GM12872 (cell line): Measurements from ENCODE around the gene CCDC51.
A peak's percentile ranks its signal among the peaks of the same experiment; 100 is the strongest.

ENCODE experiments used
- TF ChIP-seq, protein P1 (sequence below): IDR thresholded peaks from 3 replicates; pipeline ENCODE4 v1.5.1; 2011; ENCODE audit warnings: low read depth, mild to moderate bottlenecking, low read length, moderate library complexity; ENCODE audit not compliant: insufficient read depth

Gene CCDC51

DNA sequence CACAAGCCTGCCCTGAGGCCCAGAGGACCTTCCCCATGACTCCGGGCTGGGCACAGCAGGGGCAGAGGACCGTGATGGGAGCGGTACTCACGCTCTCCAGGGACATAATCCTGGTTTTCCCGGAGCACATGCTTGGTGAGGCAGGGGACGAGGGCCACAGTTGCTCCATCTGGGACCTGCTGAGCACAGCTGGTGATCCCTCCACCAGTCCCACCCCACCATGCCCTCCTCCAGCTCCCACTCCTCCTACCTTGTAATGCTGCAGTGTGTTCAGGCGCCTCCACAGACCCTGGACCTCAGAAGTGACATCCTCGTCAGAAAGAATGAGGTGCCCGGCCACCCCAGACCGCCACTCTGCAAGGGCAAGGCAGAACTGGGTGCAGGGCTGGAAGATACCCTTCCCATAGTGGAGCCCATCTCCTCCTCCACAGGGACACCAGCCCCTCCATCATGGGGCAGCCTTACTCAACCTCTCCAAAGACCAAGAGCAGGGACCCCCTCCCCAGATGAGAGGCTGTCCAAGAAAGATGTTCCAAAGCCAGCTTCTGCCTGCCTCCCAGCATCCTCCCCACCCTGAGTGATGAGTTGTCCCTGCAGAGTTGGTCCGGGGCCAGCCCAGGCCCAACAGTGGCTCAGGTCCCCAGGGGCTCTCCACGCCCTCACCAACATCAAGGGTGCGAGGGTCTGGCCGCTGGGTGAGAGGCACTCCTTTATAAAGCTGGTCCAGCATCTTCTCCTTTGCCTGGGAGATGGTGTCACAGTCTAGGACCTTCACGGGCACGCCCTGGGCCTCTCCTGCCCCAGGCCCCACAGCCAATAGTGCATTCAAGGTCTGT lies 29.5 kb downstream of the CCDC51 start:
- TF ChIP-seq, protein P1, sequence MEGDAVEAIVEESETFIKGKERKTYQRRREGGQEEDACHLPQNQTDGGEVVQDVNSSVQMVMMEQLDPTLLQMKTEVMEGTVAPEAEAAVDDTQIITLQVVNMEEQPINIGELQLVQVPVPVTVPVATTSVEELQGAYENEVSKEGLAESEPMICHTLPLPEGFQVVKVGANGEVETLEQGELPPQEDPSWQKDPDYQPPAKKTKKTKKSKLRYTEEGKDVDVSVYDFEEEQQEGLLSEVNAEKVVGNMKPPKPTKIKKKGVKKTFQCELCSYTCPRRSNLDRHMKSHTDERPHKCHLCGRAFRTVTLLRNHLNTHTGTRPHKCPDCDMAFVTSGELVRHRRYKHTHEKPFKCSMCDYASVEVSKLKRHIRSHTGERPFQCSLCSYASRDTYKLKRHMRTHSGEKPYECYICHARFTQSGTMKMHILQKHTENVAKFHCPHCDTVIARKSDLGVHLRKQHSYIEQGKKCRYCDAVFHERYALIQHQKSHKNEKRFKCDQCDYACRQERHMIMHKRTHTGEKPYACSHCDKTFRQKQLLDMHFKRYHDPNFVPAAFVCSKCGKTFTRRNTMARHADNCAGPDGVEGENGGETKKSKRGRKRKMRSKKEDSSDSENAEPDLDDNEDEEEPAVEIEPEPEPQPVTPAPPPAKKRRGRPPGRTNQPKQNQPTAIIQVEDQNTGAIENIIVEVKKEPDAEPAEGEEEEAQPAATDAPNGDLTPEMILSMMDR = no peak

DNA sequence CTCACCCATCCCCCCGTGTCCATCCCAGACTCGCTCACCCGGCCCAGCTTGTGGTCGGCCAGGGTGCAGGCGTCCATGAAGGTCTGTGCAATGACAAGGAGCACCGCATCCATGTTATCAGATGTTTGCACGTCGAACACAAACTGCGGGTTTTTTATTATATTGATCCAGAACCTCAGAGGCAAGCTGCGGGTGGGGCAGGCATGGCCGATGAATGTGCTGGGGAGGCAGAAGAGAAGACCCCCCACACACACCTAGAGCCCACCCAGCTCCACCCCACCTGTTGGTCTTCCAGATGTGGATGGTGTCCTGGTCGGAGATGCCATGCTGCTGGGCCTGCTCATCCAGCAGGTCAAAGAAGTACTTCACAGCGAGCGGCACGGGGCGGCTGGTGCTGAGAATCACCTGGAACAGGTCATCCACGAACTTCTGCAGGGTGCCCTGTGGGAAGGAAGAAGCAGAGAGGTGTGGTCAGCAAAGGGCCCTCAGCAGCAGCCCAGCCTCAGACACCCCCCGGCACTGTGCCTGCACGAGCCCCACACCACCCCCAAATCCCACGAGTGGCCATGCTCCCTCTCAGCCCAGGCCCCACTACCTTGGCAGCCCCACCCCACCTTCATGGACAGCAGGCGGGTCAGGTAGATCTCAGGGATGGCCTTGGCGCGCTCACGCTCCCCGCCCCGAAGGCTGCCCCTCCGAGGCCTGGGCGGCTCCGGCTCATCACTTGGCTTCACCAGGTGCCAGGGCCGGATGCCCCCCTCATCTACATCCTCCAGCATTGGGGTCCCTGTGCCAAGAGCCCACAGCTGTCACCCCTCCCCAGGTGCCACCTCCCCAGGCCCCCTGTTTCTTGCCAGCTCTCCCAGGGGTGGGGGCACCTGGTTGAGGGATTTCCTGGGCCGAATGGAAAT lies 30.4 kb downstream of the CCDC51 start:
- TF ChIP-seq, protein P1 = no peak

DNA sequence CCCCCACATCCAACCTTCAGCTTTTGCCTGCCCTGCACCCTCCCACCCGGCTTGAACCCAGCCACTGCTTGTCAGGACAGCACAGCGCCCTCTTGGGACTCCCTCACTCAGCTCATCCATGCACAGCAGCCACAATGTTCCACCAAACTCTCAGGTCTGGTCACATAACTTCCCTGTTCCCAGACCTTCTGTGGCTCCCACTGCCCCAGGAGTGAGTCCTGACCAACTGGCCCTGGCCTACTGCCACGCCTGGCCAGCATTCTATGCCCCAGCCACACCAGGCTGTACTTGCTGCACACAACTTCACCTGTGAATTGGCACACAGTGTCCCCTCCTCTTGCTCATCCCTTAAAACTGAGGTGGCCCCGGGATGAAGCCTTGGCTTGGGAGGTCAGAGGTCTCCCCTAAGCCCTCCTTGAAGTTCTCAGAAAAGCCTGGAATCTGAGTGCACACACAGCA lies 31.1 kb downstream of the CCDC51 start:
- TF ChIP-seq, protein P1 = peak; percentile 32; the same call in 1 of the 3 replicates

DNA sequence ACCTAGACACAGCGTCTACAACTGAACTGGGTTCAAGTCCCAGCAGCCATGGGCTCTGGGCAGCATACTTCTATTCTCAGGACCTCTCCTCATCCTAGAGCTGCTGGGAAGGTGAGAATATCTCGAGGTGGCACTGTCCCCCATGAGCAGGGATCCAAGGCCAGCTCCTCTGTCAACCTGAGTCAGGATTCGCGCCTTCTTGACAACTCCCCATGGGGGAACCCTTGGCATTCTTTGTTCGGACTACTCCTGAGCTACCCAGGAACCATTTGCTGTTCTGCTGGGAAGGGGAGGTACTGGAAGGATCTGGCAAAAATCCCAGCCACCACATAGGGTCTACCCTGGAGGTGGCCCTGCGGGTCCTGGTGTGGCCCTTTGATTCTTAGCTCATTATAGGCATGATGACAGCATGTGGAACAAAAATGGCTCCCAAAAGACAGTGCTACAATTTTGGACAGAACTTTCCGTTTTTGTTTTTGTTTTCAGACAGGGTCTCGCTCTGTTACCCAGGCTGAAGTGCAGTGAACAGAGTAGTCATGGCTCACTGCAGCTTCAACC lies 32.3 kb downstream of the CCDC51 start:
- TF ChIP-seq, protein P1 = no peak

DNA sequence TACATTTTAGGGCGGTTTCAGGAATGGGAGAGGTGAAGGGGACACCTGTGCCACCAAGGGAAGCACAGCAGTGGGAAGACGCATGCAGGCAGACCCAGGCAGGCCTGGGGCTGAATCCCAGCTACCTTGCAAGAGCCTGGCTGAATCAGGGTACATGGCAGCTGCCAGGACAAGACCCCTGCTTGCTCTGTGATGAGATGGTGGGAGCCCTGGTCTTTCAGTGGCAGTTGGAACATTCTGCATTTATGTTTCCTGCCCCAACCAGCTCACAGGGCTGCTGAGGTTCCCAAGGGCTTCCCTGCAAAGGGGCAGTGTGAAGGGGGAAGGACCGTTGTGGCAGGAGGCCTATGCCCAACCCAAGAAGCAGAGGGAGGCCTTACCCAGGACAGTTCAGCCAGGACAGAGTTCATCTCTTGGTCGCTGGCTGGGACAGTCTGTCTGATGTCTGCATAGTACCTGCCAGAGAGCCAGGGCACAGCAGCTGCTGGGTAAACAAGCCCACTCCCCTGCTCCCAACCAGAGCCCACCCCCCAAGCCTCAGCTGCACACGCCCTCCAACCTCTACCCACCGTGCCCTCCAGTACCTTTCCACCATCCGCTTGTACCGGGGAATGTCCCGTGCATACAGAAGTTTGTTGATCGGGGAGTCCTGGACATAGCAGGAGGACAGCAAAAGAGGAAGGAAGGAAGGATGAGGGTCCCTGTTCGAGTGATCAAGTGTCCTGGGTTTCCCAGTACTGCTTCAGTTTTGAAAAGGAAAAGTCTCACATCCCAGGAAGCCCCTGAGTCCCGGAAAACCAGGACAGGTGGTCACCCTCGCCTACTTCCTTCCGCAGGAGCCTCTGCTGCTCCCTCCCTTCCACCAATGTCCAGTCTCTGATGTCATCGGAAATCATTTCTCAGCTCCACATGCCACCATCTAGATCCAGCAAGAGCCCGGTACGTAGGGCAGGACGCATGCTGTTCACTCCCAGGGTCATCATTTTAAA lies 33.2 kb downstream of the CCDC51 start:
- TF ChIP-seq, protein P1 = no peak

DNA sequence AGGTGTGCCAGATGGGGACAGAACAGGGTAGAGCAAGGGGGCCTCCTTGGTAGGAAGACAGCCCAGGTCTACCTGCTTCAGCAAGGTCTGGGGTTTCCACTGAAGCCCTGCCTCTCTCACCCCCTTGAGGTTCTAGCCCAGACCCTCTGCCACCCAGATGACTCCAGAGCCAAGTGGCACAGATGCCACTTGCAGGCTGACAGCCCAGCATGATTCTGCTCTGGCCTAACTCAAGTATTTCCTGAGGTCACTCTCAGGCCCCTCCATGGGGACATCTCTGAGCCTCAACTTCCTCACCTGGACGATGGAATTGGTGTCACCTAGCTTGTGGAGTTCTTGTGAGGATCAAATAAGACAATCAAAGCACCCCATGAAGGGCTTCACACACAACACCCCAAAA lies 33.9 kb downstream of the CCDC51 start:
- TF ChIP-seq, protein P1 = no peak
